Fibroblast of skin of abdomen (primary cell): Measurements from ENCODE around the gene ATF7IP2.
"Not testable (repeated sequence)": the region's sequence is repeated elsewhere in the genome, so short reads cannot be mapped to it uniquely, and the experiment has no call there.

ENCODE experiments used
- DNase-seq: peaks from one replicate; pipeline ENCODE4 v3.0.0-alpha.2; 2013

ATF7IP2 gene

GRCh38 chr16:10465821-10466220 lies 80.0 kb downstream of the ATF7IP2 start:
- DNase-seq, result peak; percentile 21

GRCh38 chr16:10466313-10466712 lies 80.5 kb downstream of the ATF7IP2 start:
- DNase-seq, result peak; percentile 8

DNA sequence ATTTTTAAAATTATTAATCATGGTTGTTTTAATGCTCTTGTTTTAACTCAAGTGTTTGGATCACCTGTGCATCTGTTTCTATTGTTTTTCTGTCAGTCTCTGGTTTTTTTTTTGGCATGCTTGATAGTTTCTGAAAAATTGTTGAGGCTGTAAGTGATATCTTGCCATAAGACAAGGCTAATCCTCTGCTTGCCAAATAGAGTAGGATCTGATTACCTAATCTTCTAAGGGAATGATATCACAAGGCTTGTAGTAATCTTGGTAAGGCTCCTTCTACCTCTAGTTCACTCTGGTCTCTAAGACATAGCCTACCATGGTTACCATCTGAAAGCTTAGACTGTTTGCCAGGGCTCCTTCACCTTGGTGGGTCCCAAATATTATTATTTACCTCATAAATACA lies 81.0 kb downstream of the ATF7IP2 start:
- no peak for DNase-seq

GRCh38 chr16:10476636-10477035 lies 90.8 kb downstream of the ATF7IP2 start:
- not testable (repeated sequence) for DNase-seq

DNA sequence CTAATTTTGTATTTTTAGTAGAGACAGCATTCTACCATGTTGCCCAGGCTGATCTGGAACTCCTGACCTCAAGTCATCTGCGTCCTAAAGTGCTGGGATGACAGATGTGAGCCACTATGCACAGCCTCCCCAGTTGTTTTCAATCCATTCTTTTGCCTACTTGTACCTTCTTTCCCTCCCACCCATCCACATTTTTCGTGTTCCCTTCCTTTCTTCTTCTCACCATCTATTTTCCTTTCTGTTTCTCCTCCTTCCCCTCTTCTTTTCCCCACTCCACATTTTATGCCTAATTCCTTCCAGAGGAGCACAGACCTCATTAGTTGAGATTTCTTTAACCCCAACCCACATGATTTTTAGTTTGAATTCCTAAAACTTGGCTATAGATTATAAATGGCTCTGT lies 94.3 kb downstream of the ATF7IP2 start:
- DNase-seq, result no peak

- DNase-seq, result no peak
These were observed 99.3 kb downstream of the ATF7IP2 start for GRCh38 chr16:10485159-10485558.

DNA sequence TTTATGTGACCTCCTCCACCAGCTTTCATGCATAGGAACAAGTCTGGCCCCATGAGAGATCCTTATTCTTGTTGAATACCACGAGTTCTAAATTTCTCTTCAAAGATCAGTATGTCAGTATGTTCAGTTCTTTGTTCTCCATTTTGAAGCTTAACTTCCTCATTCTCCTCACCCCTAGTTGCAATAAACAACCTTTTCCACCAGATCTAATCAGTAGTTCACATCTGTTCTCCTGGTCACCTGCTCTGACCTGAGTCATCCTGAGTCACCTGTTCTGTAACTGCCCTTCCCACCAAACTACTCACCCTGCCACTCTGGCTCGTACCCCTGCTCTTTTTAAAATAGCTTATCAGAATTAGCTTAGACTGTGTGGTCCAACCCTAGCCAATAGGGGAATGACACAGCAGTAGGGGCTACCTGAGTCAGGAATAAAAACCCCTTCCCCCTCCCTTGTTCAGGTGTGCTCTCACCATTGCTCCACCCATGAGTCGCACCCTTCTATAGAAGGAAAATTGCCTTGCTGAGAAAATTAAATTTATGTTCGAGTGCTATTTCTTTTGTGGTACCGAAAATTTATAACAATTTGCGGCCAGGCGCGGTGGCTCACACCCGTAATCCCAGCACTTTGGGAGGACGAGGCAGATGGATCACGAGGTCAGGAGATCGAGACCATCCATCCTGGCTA lies 100.0 kb downstream of the ATF7IP2 start:
- DNase-seq, result no peak

DNA sequence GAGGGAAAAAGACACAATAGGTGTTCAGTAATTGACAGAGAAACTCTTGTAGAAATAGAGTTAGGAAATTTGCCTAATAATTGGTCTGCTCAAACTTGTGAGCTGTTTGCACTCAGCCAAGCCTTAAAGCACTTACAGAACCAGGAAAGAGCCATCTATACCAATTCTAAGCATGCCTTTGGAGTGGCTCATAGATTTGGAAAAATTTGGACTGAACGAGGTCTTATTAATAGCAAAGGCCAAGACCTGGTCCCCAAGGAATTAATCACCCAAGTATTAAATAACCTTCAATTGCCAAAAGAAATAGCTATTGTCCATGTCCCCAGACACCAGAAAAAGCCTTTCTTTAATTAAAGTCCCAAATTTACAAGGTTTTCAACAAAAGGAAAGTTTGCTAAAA lies 104.3 kb downstream of the ATF7IP2 start:
- DNase-seq, result peak; percentile 8

DNA sequence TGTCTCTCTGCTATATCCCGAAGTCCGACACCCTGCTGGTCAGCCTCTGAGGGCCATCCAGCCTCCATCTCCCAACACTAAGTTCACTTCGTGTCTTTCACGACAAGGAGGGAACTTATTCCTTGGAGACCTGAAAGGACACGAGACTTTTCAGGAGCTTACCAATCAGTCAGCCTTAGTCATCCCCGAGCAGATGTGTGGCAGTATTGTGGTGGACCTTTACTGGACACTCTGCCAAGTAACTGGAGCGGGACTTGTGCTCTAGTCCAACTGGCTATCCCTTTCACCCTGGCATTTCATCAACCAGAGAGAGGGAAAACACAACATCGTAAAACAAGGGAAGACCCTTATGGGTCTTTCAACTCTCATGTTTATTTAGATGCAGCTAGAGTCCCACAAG lies 107.4 kb downstream of the ATF7IP2 start:
- DNase-seq, result no peak

DNA sequence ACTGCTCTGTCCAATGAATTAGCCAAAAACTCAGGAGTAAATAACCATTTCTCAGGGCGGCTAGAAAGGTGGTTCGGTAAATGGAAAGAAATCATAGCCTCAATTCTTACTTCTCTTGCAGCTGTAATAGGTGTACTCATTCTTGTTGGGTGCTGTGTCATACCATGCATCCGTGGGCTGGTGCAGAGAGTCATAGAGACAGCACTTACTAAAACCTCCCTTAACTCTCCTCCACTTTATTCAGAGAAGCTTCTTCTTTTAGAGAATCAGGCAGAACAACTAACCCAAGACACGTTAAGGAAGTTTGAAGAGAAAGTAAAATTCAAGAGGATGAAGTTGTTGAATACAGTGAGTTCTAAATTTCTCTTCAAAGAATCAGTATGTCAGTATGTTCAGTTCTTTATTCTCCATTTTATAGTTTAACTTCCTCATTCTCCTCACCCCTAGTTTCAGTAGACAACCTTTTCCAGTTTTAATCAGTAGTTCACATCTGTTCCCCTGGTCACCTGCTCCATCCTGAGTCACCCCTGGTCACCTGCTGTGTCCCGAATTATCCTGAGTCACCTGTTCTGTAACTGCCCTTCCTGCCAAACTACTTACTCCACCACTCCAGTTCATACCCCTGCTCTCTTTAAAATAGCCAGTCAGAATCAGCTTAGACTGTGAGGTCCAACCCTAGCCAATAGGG lies 108.6 kb downstream of the ATF7IP2 start:
- no peak for DNase-seq

- DNase-seq, result no peak
These were observed 109.1 kb downstream of the ATF7IP2 start for GRCh38 chr16:10495031-10495345.

DNA sequence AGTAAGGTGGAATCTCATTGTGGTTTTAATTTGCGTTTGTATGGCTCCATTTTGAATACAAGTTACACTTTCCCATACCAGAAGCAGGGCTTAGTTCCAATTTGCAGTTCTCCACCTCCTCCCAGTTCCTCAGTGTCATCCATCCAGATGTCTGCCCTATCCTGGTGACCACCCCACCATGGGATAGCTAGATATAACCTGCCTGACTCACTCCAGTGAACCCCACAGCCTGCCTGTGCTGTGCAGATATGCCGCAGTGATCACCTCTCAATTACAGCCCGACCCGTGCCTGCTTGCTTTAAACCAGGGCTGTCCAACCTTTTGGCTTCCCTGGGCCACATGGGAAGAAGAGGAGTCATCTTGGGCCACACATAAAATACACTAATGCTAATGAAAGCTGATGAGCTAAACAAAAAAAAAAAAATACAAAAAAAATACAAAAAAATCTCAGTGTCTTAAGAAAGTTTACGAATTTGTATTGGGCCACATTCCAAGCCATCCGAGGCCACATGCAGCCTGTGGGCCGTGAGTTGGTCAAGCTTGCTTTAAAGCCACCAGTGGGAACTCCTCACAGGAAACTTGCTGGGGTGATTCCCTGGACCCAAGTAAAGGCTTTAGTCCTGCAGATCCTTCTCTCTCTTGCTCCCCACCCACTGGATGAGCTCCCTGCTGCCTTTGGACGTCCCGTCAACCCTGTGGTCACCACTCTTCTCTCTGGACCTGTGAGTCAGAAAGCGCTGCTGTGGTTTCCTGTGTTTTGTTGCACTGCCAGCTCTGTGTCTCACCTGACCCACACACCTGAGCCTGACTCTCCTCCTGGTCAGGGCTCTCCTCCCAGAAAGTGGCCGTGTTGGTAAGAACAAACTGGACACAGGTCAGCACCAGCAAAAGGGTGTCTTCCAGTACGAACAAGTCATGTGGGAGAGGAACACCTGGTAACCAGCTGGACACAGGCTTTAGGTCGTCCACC lies 111.6 kb downstream of the ATF7IP2 start:
- DNase-seq, result no peak

- no peak for DNase-seq
These were observed 114.7 kb downstream of the ATF7IP2 start for GRCh38 chr16:10500582-10500981.

GRCh38 chr16:10501016-10501607 lies 115.3 kb downstream of the ATF7IP2 start:
- DNase-seq, result no peak

DNA sequence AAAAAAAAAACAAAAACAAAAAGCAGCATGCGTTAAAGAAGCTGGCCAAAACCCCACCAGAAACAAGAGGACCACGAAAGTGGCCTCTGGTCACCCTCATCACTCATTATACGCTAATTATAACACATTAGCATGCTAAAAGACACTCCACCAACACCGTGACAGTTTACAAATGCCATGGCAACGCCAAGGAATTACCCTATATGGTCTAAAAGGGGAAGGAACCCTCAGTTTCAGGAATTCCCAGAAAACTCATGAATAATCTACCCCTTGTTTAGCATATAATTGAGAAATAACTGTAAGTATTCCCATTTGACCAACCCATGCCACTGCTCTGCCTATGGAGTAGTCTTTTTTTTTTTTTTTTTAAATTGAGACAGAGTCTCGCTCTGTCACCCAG lies 116.9 kb downstream of the ATF7IP2 start:
- no peak for DNase-seq

DNA sequence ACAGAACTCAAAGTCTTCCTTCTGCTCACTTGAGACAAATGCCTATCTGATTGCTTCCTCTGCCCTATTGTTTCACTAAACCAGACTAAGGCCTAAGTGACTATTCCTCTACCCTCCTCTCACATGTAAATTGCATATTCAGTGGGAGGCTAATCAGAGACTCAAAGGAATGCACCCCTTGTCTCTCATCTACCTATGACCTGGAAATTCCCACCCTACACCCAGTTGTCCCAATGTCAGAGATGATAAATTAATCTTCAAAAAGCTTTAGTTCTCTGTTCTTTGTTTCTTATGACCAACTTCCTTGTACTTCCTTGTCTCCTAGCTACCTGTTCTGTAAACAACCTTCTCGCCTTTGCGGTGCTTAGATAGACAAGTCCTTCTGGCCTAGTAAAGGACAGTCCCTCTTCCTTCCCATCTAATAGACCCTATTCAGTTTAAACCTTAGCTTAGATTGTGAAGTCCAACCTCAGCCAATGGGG lies 118.6 kb downstream of the ATF7IP2 start:
- no peak for DNase-seq

DNA sequence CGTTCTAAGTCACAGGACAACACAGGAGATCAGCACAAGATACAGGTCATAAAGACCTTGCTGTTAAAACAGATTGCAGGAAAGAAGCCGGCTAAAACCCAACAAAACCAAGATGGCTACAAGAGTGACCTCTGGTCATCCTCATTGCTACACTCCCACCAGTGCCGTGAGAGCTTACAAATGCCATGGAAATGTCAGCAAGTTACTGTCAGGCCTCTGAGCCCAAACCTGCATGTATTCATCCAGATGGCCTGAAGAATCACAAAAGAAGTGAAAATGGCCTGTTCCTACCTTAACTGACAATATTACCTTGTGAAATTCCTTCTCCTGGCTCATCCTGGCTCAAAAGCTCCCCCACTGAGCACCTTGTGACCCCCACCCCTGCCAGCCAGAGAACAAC lies 119.4 kb downstream of the ATF7IP2 start:
- not testable (repeated sequence) for DNase-seq

DNA sequence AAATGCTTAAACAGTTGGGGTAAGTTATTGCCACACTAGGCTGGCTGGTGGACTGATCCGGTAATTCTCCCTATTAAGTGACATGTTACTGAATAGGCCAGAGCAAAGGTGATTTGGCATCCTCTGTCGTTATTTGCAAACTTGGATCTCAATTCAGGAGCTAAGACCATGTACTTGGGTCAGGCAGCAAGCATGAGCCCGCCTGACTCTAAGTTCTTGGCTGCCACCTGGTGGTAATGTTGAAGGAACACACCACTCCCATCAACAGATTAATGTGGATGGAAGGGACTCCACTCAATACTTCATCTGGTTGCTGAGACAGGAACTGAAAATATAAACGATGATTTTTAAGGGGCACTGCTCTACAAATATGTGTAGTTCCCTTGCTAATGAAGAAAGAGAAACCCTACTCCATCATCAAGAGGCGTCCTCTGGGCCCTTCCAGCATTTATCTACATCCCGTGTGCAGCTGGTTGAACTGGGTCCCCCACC lies 123.7 kb downstream of the ATF7IP2 start:
- peak; percentile 75 for DNase-seq

- no peak for DNase-seq
These were observed 124.4 kb downstream of the ATF7IP2 start for GRCh38 chr16:10510279-10510678.

DNA sequence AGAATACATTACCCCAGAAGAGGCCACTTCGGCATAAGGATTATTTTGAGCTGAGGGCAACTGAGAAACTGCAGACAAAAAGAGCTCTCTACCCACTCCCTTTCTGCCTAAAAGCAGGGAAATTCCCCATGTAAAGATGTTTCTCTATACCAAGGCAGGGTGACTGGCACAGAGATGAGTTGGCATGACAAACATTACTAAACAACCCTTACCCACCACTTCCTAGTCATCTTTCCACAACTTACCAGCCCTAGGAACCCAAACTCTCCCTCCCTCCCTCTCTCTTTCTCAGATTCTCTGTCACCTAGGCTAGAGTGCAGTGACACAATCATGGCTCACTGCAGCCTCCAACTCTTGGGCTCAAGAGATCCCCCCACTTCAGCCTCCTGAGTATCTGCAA lies 126.0 kb downstream of the ATF7IP2 start:
- no peak for DNase-seq

DNA sequence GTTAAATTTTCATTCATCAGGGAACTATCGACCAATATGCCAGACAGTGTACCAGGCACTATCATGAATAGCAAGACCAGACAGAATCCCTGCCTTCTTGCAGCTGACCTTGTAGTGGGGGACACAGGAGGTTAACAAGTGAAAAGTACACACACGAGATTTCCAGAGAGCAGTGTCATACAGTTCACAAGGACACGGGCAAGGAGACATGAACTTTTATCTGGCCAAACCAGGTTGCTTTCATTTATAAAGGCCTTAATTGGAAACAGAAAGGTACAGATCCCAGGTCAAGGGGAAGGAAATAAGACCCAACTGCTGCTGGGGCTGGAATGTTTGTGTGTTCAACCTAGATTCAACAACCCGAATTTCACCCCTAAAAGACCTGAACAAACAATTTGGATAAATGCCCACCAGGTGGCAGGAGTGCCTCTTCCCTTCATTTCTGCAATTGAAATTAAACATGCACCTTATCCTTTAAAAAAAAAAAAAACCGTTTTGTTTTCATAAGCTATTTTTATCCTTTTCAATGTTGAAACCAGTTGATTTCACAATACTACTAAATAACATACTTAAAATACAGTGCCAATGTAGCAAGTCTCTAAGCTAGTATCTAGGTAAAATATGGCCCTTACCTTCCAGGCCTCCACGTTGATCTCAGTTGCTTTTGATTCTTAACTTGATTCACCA lies 128.7 kb downstream of the ATF7IP2 start:
- peak; percentile 53 for DNase-seq

GRCh38 chr16:10517868-10518267 lies 132.0 kb downstream of the ATF7IP2 start:
- DNase-seq, result no peak
